ENCODE results near the gene ARHGAP33.
A peak's percentile ranks its signal among the peaks of the same experiment; 100 is the strongest.
"Not testable (repeated sequence)": the region's sequence is repeated elsewhere in the genome, so short reads cannot be mapped to it uniquely, and the experiment has no call there.

The ARHGAP33 gene

GRCh38 chr19:35756377-35757230, 18.8 kb upstream of the ARHGAP33 start, which contains the start of gene HSPB6:
TSS of gene HSPB6 (minus strand) at chr19:35757029. CDS start at chr19:35757008, 21 bp downstream.
- DNase-seq, result no peak

GRCh38 chr19:35757231-35757748, 18.1 kb upstream of the ARHGAP33 start:
- DNase-seq, result no peak

- peak; percentile 100 for DNase-seq
Observed at GRCh38 chr19:35757749-35758608, 17.4 kb upstream of the ARHGAP33 start, which contains the start of gene PROSER3. TSS of gene PROSER3 (plus strand) at chr19:35758176. CDS start at chr19:35758216, 40 bp downstream.

GRCh38 chr19:35759697-35760096, 15.7 kb upstream of the ARHGAP33 start:
- no peak for DNase-seq

- no peak for DNase-seq
Observed at GRCh38 chr19:35760711-35761349, 14.5 kb upstream of the ARHGAP33 start.

GRCh38 chr19:35764432-35765315, 10.7 kb upstream of the ARHGAP33 start:
- no peak for DNase-seq

- DNase-seq, result no peak
Observed at GRCh38 chr19:35766571-35767104, 8.7 kb upstream of the ARHGAP33 start.

GRCh38 chr19:35767288-35768081, 7.9 kb upstream of the ARHGAP33 start:
- DNase-seq, result no peak

- DNase-seq, result no peak
Observed at GRCh38 chr19:35768082-35768421, 7.3 kb upstream of the ARHGAP33 start.

- DNase-seq, result not testable (repeated sequence)
Observed at GRCh38 chr19:35772362-35772761, 3.0 kb upstream of the ARHGAP33 start.

- peak; percentile 27 for DNase-seq
Observed at GRCh38 chr19:35773020-35773806, 2.2 kb upstream of the ARHGAP33 start.

GRCh38 chr19:35774274-35775045, 904 bp upstream of the ARHGAP33 start:
- DNase-seq, result no peak

- no peak for DNase-seq
Observed at GRCh38 chr19:35775046-35775297, 392 bp upstream of the ARHGAP33 start.

GRCh38 chr19:35776102-35776788, 881 bp downstream of the ARHGAP33 start:
- DNase-seq, result no peak

GRCh38 chr19:35777086-35777841, 1.9 kb downstream of the ARHGAP33 start:
- no peak for DNase-seq

- no peak for DNase-seq
Observed at GRCh38 chr19:35777961-35778360, 2.6 kb downstream of the ARHGAP33 start.

- no peak for DNase-seq
Observed at GRCh38 chr19:35779033-35779432, 3.7 kb downstream of the ARHGAP33 start.

- DNase-seq, result no peak
Observed at GRCh38 chr19:35780058-35780457, 4.7 kb downstream of the ARHGAP33 start.

All from OCI-M1 (cell line).